IPS-20b (cell line): Measurements from ENCODE around the gene CHST1.

Experiments
- H3K27ac ChIP-seq: one replicate; pipeline ENCODE4 v1.5.1; 2013; ENCODE audit warnings: low read length
- H3K27me3 ChIP-seq: 2 replicates; pipeline ENCODE4 v1.6.1; 2013; ENCODE audit warnings: mild to moderate bottlenecking, low read length, inconsistent platforms; ENCODE audit not compliant: insufficient read depth
- H3K36me3 ChIP-seq: 2 replicates; pipeline ENCODE4 v1.6.1; 2013; ENCODE audit warnings: low read depth, mild to moderate bottlenecking, inconsistent platforms, low read length, moderate library complexity; ENCODE audit not compliant: insufficient read depth
- H3K4me1 ChIP-seq: 2 replicates; pipeline ENCODE4 v1.6.1; 2013; ENCODE audit warnings: mild to moderate bottlenecking, control low read depth, inconsistent platforms, low read length, moderate library complexity; ENCODE audit not compliant: insufficient read depth
- H3K4me3 ChIP-seq: 2 replicates; pipeline ENCODE4 v1.5.1; 2013; ENCODE audit warnings: mild to moderate bottlenecking, low read length, inconsistent platforms
- H3K9ac ChIP-seq: 2 replicates; pipeline ENCODE4 v1.6.1; 2013; ENCODE audit warnings: low read depth, mild to moderate bottlenecking, inconsistent platforms, low read length, moderate library complexity
- H3K9me3 ChIP-seq: 2 replicates; pipeline ENCODE4 v1.6.1; 2013; ENCODE audit warnings: mild to moderate bottlenecking, low read depth, low read length, inconsistent platforms; ENCODE audit not compliant: insufficient read depth

CHST1 gene

DNA sequence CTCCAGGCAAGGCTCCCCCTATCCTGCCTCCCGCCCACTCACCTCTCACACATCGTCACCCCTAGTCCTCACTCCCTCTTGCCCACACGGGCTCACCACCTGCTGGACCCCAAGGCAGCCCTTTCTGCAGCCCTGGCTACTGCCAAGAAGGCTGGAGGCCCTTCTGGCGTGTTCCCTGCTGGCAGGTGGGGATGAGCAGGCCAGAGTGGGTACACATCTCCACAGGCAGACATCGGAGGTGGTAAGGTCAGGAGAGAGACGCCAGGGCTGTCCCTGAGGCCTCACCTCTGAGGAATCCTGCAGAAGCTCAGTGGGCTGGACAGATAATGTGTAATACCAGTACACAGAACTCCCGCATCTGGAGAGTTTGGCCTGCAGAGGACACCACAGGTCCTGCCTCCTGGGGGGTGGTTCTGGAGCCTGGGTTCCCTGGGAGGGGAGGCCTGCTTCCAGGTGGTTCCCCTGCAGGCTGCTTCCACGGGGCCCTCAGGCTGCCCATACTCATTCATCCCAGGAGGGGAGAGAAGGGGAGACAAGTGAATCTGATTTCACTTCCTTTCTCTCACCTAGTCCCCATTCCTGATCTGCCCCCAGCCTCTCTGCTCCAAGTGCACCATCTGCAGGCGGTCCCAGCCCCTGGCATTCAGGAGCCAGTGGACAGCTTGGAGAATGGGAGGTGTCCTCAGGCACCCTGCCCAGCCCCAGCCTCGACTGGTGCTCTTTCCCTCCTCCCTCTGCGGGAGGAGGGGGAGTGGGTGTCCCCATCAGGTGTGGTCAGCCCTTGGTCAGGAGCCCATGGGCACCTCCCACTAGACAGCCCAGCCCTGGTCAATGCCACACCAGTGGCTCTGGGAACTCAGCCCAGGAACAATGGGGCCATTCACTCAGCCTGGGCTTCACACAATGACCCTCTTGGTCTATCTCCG lies 6.1 kb upstream of the CHST1 start:
- no peak overlapping the region for H3K27ac ChIP-seq
- H3K9me3 ChIP-seq: no peaks in the 10 kb centered on the region
- no peak overlapping the region for H3K4me3 ChIP-seq
- H3K36me3 ChIP-seq: no peaks in the 10 kb centered on the region
- H3K4me1 ChIP-seq: peaks cover 2% of the 10 kb centered on the region; the same call in 1 of the 2 replicates
- H3K9ac ChIP-seq: no peak overlapping the region
- peaks cover 20% of the 10 kb centered on the region for H3K27me3 ChIP-seq

DNA sequence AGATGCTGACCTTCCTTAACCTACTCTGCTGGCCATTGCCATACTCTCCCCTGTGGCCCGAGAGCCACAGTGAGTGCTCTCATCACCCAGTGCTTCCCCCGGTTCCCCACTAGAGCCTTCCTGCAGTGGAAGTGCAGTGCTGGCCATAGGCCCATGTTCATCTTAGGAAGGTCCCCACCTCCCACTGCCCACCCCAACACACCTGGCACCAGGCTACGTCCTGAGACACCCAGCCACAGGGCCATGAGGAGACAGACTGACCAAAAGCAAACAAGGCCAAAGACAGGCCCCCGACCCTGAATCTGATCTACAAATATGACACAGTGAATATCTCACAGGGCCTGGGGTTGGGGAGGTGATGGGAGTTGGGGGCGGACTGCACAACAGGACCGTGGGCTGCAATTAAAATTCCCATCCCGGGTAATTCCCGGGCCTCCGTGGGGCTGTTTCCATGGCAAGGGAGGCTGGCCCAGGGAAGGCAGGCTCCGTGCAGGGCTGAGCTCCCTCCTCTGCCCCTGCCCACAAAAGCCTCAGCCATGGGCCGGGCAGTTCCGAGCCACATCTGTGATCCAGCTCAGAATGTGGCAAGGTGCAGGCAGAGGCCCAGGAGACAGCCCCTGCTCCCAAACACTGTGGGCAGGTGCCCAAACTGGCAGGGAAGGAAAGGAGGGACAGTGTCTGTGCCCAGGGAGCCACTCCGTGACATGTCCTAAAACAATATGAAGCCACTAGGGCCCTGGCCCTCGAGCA lies 5.1 kb upstream of the CHST1 start:
- Histone ChIP-seq H3K27ac (no peak overlapping the region), H3K27me3 (peaks cover 29% of the 10 kb centered on the region), H3K9me3 (no peaks in the 10 kb centered on the region), H3K4me1 (peaks cover 2% of the 10 kb centered on the region; the same call in 1 of the 2 replicates), H3K4me3 (no peak overlapping the region), H3K36me3 (no peaks in the 10 kb centered on the region), H3K9ac (no peak overlapping the region)

DNA sequence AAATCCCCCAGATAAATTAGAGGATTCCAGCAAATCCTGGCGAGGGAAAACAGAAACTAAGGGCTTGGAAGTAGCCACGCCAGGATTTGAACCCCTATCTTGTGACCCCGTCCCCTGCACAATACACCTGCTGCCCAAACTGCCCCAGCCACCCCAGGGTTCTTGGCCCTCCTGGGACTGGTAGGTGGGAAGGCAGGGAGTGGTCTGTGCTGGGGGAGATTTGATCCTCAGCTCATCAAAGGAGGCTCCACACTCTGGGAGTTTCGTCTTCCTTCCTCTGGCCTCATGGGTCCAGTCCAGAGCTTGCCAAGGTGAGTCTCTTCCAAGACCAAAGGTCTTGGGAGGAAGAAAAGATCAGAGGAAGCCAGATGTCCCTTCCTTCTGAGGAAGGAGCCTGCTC lies 4.5 kb upstream of the CHST1 start:
- H3K4me3 ChIP-seq: no peak overlapping the region
- peaks cover 32% of the 10 kb centered on the region for H3K27me3 ChIP-seq
- H3K27ac ChIP-seq: no peak overlapping the region
- no peak overlapping the region for H3K9ac ChIP-seq
- no peaks in the 10 kb centered on the region for H3K36me3 ChIP-seq
- no peaks in the 10 kb centered on the region for H3K9me3 ChIP-seq
- peaks cover 2% of the 10 kb centered on the region; the same call in 1 of the 2 replicates for H3K4me1 ChIP-seq

DNA sequence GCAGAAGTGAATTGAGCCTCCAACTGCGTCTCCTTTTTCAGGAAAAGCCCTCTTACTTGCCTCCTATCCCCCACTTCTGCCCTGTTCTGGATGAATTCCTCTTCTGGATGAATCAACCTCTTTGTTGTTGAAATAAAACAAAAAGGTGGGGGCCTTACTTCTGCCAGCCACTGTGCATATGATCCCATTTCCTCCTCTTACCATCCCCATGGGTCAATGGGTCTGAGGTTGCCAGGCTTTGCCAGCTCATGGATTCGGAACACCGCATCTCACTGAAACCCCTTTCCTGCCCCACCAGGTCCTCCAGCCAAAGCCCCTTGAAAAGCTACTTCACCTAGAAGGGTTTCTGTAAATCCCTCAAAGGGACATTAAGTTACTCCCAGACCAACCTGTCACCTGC lies 3.7 kb upstream of the CHST1 start:
- Histone ChIP-seq H3K27me3 (peaks cover 41% of the 10 kb centered on the region), H3K4me3 (no peak overlapping the region), H3K9ac (no peak overlapping the region)

DNA sequence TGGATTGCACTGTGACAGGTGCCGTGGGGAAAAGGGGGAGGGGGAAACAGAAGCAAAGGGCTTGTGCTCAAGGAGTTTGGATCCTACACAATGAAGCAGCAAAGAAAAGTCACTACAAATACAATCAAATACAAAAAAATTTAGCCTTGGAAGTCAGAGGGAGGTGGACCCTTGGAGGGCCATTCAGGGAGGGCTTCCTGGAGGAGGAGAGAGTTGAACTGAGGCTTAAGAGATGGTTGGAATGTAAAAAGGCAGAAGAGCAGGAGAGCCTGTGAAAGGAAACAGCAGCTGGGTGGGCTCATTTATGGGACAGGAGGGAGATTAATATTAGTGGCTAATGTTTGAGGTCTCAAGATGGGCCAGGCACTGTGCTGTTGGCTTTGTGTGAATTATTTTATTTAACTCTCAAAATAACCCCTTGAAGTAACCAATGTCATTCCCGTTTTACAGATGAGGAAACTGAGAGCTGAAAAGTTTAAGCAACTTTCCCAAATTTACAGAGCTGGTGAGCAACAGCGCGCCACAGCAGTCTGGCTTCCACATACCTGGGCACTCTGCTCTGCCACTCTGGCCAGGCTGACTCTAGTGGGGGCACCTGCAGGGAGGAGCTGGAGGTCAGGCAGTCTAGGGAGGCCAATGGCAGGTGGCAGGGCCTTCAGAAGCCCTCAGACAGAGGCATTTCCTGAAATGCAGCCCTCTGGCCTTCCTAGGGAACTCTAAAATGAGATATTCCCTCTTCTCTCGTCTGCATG lies 2.7 kb upstream of the CHST1 start:
- Histone ChIP-seq H3K27me3 (peaks cover 51% of the 10 kb centered on the region), H3K9me3 (no peaks in the 10 kb centered on the region), H3K4me3 (no peak overlapping the region), H3K4me1 (peaks cover 13% of the 10 kb centered on the region; the same call in 1 of the 2 replicates), H3K36me3 (no peaks in the 10 kb centered on the region), H3K9ac (no peak overlapping the region), H3K27ac (no peak overlapping the region)

More for the DNA sequence above, 3.7 kb upstream of the CHST1 start:
- Histone ChIP-seq H3K9me3 (no peaks in the 10 kb centered on the region), H3K27ac (no peak overlapping the region), H3K36me3 (no peaks in the 10 kb centered on the region), H3K4me1 (peaks cover 3% of the 10 kb centered on the region; the same call in 1 of the 2 replicates)

DNA sequence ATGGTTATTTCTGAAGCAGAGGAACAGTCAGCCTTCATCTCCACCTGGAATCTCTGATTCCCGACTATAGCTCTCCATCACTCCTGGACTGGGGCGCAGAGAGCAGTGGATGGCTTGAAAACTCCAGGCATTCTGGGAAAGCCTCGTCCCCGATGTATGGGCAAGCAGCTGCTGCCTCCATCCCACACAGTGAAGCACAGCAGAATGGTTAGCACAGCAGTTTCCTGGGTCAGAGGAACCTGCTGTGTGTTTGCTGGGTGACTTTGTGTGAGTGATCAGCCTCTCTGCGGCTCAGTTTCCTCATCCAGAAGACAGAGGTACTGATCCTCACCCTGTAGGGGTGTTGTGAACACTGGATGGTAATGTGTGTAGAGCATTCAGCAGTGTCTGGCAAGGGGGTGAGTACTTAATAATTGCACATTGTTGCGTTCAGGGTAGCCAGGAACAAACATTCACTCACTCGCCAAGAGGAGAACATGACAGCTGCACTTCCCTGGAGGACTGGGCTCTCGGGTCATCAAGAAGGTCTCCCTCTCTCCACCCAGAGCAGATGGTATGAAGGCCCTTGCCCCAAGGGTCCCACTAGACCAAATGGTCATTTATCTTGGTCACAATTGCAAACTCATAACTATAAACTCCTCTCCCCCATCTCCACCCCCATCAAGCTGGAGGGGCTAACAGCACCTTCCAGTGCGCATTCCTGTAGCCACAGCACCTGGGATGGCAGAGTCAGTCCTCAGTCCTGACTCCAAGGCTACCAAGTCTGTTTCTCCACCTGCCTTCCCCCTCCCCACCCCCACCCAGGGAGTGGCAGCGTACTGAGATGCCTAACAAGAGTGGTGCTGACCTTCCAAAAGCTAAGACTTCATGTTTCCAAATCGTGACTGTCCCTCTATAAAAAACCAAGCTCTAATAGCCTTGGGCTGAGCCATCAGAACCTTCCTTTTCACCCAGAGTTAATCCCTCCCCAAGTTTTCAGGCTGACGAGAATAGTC lies 1.5 kb upstream of the CHST1 start:
- Histone ChIP-seq H3K4me1 (peaks cover 19% of the 10 kb centered on the region; the same call in 1 of the 2 replicates), H3K27me3 (peaks cover 63% of the 10 kb centered on the region)

DNA sequence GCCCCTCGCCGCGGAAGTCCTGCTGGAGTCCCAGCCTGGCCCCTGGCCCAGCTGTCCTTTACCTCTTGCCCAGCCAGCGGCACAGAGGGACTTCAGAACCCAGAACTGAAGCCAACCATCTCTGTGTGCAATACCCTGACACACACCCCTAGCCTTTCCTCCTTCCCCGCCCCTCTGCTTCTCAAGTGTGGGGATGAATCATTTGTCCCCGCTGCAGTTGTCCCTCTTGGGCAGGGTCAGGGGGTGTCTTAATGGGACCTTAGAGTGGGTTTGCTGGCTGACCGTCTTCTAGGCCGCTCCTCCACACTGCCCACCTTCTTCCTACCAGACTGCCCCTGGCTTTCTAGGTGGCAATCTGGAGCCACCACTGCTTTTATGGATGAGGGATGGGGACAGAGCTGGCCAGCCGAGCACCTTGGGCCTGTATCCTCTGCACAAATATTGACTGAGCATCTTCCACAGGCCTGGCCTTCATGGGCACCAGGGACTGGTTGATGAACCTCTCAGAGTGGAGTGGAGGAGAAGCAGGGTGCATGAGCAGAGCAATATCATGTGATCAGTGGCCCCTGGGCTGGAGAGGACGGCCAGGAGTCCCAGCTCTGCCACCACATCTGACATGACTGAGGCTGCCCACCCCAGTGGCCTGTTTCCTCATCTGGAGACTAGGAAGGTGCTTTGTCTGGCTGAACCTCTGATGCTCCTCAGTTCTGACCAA lies 668 bp upstream of the CHST1 start:
- no peaks in the 10 kb centered on the region for H3K9me3 ChIP-seq
- H3K4me1 ChIP-seq: peaks cover 19% of the 10 kb centered on the region; the same call in 1 of the 2 replicates
- H3K27ac ChIP-seq: no peak overlapping the region
- H3K27me3 ChIP-seq: peaks cover 70% of the 10 kb centered on the region
- no peaks in the 10 kb centered on the region for H3K36me3 ChIP-seq
- H3K9ac ChIP-seq: no peak overlapping the region
- H3K4me3 ChIP-seq: no peak overlapping the region; the same call in 1 of the 2 replicates

More for the DNA sequence above, 1.5 kb upstream of the CHST1 start:
- Histone ChIP-seq H3K9ac (no peak overlapping the region), H3K27ac (no peak overlapping the region), H3K4me3 (no peak overlapping the region), H3K36me3 (no peaks in the 10 kb centered on the region), H3K9me3 (no peaks in the 10 kb centered on the region)

DNA sequence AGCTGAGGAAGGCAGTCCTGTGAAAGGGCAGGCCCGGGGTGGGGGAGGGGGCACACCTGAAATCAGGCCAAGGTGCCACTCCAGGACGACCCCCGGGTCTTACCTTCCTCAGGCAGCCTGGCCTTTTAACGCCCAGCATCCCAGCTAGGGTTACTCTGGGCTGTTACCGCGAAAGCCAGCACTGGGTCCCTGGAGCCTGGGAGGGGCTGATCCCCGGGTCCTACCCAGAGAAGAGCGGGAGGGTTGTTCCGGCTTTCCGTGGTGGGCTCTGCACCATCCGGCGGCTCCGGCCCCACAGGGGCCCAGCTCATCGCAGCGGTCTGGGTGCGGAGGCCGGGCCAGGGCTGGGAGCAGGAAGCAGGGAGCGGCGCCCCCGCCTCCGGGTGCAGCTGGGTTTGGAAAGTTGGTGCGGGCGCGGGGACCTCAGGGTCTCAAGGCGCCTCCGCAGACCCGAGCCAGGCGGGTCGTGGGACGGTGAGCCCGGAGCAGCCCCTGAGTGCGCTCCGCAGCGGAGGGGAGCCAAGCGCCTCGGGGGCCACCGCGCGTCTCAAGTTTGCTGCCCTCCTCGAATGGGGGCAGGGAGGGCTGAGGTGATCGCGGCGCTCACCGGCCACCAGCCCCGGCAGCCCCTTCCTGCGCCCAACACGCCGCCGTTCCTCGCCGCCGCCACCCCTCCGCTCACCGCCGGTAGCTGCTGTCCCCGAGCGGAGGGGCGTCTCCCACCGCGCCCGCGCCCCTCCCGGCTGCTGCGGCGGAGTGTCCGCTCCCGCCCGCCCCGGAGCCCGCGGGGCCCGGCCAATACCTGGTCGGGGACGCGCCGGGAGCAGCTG lies 831 bp downstream of the CHST1 start:
- Histone ChIP-seq H3K4me1 (peaks cover 19% of the 10 kb centered on the region; the same call in 1 of the 2 replicates), H3K9me3 (no peaks in the 10 kb centered on the region), H3K27ac (no peak overlapping the region), H3K27me3 (peaks cover 76% of the 10 kb centered on the region), H3K4me3 (peak overlapping the region; percentile 72), H3K9ac (no peak overlapping the region; the same call in 1 of the 2 replicates), H3K36me3 (no peaks in the 10 kb centered on the region)

DNA sequence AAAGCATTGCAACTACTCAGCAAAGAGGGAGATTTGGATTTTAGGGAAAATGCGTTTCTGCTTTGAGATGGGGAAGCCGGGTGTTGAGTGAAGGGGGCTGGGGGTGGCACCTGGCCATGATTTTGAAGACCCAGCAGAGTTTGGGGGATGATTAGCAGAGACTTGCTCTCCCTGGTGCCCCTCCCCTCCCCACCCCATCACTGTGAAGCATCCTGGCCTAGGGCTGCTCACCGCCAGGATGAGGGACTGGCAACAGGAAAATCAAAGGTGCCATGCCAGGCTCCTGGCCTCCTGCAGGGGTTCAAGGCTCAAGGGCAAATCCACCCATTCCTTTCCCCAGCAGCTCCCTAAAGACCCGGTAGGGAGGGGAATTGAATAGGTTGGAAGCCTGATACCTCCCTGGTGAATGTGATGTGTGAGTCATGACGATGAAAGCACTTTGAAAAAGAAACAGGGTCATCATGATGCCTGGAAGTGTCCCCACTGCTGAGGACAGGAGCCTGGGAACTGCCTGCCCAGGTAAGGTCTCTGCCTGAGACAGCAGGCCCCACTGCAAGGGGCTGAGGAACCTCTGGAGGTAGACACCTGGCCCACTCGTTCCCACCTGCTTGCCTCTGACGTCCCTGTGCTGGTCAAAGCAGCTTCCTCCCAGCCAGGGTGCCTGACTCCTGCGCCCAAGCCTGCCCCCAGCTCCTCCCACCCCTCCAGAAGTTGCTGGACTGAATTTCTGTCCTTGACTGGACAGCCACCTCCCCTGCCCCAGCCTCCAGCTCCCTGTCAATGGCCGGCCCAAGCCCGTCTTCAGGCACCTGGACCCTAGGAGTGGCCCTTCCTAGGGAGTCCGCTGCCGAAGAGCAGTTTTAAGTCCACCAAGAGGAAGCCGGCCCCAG lies 1.7 kb downstream of the CHST1 start:
- peak overlapping the region; percentile 72 for H3K4me3 ChIP-seq
- H3K27me3 ChIP-seq: peaks cover 80% of the 10 kb centered on the region
- no peak overlapping the region for H3K9ac ChIP-seq
- H3K9me3 ChIP-seq: no peaks in the 10 kb centered on the region
- peaks cover 19% of the 10 kb centered on the region; the same call in 1 of the 2 replicates for H3K4me1 ChIP-seq
- no peak overlapping the region for H3K27ac ChIP-seq
- no peaks in the 10 kb centered on the region for H3K36me3 ChIP-seq
